NCI-H446 treated with DMSO at 0.1 percent for 48 hours (cell line): ENCODE results near the gene HYAL2.

Source experiments
- DNase-seq: peaks from one replicate; lab custom pipeline; 2025; lab: John Stamatoyannopoulos, UW

HYAL2 gene, protein sequence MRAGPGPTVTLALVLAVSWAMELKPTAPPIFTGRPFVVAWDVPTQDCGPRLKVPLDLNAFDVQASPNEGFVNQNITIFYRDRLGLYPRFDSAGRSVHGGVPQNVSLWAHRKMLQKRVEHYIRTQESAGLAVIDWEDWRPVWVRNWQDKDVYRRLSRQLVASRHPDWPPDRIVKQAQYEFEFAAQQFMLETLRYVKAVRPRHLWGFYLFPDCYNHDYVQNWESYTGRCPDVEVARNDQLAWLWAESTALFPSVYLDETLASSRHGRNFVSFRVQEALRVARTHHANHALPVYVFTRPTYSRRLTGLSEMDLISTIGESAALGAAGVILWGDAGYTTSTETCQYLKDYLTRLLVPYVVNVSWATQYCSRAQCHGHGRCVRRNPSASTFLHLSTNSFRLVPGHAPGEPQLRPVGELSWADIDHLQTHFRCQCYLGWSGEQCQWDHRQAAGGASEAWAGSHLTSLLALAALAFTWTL

DNA sequence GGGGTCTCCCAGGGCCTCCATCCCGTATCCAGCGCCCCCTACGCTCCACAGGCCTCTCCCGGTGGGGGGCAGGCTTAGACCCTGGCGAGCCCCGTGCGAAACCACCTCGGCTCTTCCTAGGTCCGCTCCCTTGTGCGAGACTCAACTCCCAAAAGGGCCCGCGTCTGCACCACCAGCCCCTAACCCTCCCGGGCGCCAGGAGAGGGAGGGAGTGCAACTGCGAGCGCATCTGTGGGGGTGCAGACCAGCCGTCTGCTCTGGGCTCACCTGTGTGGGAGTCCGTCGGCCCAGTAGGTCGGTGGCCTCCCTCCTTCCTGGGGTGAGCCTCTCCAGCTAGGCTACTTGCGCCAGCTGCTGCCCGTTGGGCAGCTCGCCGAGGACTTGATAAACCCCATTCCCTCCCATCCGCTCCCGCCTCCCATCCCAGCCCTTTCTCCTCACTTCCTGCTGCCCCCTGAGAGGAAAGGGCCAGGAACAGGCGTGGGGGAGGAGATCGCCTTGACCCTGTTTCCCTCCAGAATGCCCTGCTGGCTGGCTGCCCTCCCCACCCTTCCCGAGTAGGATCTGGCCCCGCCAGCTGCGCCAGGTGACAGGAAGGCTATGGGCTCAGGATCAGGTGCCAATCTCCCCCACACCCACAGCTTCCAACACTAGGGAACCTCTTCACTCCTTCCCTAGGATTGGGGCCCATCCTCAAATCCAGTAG, at the start of gene HYAL2:
HYAL2 (minus strand) TSS at position 360 of the 706 bp plus-strand sequence. CDS start 2,256 bp downstream, outside the sequence.
- DNase-seq, result no peak

GRCh38 chr3:50371133-50371685, 48.7 kb upstream of the HYAL2 start:
- DNase-seq, result no peak

GRCh38 chr3:50370594-50370993, 48.0 kb upstream of the HYAL2 start:
- DNase-seq, result no peak

DNA sequence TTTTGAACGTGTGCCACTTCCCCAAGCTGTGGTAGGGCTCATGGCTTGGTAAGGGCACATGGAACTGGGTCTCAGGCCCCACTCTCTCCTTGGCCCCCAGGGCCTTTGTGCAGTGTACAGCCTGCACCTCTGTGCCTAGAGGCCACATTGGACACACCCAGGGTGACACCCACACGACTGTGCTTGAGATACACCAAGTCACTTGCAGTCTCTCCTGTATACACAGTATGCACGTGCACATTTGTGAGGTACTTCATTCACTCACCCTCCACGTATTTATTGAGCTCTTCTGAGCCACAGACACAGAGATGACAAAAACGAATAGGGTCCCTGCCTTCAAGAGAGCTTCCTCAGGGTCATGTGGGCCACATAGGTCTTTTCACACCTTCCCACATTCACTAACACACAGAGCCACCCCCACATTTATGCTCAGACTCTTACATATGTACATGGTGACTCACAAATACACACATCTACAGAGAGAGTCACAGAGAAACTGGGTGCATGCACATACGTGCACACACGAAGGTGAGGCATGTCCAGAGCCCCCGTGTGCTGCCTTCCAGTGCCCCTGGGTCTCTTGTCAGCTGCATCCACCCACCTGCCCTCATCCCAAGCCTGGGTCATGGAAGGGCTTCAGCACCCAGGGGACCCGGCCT, 46.6 kb upstream of the HYAL2 start:
- no peak for DNase-seq

GRCh38 chr3:50365842-50366220, 43.3 kb upstream of the HYAL2 start:
- no peak for DNase-seq

GRCh38 chr3:50365080-50365841, 42.7 kb upstream of the HYAL2 start:
- DNase-seq, result no peak

DNA sequence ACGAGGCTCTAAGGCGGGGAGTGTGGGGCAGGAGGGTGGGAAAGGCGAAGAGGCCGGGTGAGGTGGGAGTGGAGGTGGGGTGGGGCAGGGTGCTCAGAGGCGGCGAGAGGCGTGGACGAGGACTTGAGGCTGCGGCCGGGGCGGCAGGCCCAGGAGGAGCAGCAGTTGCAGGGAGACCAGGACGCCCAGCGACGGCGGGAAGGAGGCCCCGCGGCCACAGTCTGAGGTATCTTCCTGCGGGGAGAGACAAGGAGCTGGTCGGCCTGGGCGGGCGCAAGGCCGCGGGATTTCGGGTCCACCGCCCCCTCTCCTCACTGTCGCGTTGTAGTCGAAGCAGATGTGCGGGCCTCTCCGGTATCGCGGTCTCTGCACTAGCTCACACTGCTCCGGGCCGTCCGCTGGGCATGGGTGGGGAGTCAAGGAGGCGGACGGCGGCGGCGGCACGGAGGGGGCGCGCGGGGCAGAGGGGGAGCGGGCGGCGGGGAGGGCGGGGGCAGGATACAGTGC, 42.1 kb upstream of the HYAL2 start:
- no peak for DNase-seq

GRCh38 chr3:50359760-50360110, 37.2 kb upstream of the HYAL2 start:
- no peak for DNase-seq

DNA sequence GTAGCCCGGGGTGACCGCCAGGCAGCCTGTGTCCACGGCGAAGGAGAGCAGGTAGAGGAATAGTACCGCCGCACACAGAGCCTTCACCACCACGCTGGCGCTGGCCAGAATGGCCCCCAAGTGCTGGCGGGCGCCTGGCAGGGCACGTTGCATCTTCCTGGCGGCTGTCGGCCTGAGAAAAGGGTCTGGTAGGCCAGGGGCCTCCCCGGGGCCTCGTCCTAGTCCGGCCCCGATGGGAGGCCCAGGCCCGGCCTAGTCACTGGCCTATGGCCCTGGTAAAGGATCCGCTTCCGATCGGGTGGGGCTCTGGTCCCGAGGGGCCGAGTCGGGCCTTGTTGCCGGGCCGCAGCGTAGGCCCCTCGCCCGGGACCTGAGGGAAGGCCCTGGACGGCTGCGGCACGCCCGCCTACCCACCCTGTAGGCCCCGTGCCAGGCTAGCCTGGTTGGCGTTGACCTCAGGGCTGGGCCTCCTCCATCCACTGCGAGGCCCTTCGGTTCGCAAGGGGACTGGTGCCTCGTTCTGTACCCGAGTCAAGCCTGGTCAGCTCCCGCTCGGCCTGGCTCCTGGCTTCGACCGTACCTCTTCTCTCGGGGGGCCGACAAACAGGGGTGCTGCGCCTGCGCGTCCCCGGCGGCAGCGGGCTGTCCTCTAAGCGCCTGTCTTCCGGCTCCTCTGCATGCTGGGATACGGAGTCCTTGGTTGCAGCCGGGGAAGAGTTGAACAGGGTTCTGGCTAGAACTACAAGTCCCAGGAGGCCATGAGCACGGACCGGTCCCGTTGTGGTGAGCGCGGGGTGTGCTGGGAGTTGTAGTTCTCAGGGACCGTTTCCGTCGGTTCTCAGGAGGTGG, 36.6 kb upstream of the HYAL2 start, which contains the start of gene TMEM115:
TMEM115 (minus strand) TSS at position 611 of the 849 bp plus-strand sequence; CDS start at position 153, 458 bp downstream.
- DNase-seq, result peak; percentile 92

DNA sequence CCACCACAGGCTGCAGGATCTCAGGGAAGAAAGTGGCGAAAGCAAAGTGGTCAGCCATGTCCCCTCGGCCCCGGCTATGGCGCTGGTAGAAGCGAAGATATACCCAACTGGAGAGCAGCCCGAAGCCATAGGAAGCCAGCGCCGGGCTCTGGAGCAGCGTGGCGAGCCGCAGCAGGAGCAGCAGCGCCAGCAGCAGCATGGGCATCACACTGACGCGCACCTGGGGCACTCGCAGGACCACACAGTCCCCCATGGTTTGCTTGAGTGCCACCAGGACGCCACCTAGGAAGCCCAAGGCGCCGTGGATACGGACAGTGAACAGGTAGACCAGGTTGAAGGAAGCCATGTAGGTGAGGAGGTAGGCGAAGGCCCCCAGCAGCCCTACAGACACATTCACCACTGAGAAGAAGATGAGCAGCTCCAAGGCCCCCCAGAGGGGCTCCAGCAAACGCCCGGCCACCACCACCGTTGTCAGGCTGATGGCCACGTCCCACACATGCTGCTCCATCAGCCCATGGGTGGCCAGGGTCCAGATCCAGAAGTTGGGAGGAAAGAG, 35.9 kb upstream of the HYAL2 start:
- no peak for DNase-seq

GRCh38 chr3:50357481-50357880, 34.9 kb upstream of the HYAL2 start:
- DNase-seq, result no peak

DNA sequence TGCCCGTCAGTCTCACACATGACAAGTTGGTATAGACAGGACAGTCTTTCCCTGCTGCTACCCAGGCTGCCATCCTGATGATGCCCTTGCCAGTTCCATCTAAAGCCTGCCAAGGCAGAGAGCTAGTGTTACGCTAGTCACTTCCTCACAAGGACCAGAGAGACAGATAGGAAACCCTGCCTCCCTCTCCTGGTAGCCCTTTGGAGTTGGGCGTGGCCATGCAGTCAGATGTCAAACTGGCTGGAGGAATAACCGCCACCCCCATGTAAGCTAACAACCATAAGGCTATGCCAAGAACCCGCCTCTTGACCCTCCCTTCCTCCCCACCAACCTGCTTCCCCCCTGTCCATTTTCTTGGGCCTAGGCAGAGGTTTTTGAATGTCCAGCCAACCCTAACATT, 34.0 kb upstream of the HYAL2 start:
- DNase-seq, result no peak

- no peak for DNase-seq
These were observed 33.4 kb upstream of the HYAL2 start for GRCh38 chr3:50355829-50356552.

DNA sequence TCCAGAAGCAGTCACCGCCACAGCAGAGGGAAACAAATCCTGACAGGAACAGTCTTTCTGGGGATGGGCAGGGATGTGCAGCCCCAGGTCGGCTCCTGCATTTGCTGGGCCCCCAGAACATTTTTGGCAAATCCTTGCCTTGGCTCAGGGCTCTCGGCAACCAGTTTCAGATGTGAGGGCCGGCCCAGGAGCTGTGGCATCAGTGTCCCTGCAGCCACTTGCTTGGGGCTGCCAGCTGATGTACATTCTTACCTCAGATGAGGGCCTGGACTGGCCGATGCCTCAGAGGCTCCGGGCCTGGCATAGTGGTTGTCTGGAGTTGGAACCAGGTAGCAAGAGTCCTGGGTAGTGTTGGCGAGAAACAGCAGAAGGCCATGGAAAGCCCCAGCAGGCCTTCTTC, 32.3 kb upstream of the HYAL2 start:
- DNase-seq, result no peak

DNA sequence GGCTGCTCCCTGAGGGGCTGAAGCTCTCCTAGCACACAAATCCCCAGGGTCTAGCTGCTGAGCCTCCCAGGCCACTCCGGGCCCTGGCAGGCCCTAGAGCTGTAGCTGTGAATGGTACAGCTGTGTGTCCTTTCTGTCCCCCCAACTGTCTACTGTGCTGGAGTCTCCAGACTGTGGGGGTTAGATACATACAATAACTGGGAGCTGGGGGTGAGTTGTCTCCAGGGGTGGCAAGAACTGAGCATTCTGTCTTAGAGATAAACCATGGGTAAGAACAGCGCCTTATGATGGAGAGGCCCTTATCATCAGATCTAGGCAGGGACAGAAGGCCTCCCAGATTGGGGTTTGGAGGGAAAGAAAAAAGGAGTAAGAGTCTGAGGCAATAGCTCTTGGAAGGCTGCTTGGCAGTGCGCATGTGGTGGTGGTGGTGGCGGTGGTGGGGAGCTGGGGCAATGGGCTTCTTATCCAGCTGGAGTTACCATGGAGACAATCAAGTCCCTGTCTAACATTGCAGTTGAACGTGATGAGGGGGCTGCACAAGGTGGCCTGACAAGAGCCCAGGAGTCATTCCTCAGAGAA, 31.7 kb upstream of the HYAL2 start:
- no peak for DNase-seq

DNA sequence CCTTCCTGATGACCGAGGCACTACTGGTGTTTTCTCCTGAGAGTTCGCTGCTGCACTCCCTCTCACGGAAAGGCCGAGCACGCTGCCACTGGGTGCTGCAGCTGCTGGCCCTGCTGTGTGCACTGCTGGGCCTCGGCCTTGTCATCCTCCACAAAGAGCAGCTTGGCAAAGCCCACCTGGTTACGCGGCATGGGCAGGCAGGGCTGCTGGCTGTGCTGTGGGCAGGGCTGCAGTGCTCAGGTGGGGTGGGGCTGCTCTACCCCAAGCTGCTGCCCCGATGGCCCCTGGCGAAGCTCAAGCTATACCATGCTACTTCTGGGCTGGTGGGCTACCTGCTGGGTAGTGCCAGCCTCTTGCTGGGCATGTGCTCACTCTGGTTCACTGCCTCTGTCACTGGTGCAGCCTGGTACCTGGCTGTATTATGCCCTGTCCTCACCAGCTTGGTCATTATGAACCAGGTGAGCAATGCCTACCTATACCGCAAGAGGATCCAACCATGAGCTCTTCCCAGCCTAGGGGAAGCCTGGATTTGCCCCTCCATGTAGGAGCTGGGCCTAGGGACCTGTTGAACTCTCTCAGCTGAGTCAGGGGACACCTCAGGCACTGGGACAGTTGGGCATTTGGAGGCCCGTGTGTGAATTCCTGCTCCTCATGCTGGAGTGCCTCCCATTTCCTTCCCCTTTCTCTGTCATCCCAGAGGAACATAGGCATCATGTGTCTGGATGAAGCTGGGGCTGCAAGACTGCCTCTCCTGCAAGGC, 30.9 kb upstream of the HYAL2 start:
- no peak for DNase-seq

DNA sequence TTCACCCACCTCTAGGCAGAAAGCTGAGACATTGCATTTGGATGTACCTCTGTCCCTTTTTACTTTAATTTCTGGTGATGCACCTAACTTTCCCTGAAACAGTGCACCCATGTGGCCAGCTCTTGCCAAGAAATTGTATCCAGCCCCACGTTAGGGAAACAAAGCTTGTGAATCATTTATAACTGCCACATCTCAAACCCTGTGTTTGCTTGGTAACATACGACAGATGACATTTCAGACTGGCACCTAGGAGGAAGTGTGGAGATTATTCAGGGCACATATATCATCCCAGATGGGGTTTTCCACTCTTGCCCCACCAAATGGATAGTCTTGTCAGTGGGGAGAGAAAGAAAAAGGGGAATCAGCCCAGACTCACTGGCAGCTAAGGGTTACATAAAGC, 30.2 kb upstream of the HYAL2 start:
- no peak for DNase-seq

DNA sequence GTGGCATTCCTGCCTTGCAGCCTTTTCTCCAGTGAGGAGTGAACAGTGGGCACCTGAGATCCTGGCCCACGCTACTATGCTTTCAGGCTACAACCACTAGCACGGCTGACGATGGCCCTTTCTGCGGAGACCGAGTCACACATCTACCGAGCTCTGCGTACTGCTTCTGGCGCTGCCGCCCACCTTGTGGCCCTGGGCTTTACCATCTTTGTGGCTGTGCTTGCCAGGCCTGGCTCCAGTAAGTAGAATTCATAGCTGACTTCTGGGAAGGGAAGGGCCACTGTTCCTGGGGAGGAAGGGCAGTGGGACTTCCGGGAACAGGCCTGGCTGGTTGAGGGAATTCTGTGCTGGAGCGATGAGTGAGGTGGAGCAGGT, 28.8 kb upstream of the HYAL2 start:
- no peak for DNase-seq
